ENCODE measurements around the gene GTF2F2. TPM values are rescaled to one million over a fixed set of nuclear protein-coding genes. Genes with fewer than 3 reads are reported as not detected.

Gene GTF2F2
- total RNA-seq, 1 experiment from 2014 or later: 40.1 TPM

DNA sequence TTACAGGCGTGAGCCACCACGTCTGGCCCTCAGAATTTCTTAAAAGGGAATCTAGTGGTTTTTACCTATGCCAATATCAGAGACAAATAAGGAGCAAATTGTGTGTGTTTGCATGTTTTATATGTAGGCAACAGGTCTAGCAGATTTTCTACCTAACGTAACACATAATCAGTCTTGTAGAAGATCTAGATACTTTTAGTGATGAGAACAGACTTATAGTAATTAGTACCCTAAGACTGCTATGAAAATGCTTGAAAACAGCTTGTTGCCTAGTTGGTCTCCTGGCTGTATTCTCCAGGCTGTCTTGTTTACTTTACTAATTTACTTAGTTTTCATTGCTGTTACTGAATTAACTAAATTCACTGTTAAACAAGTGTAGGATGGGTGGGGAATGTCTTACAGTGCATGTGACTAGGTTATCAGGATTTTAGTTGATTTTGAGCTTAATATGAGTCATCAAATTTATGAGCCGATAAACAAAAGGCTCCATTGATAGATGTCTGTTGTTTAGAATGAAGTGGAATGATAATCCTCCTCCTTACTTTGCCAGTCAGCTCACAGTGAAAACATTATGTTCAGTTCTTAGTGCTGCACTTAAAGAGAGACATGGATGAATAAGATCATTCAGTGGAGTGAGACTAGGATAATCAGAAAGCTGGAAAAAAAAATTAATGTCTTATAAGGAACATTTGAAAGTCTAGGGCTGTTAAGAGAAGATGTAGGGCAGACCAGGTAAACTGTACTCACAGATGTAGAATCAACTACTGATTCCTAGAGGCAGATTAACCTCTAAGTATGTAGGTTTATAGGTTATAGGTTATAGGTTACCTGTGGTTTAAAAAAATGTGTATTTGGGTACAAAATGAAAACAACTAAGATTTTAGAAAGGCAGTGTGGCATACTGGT is 22.4 kb downstream of the GTF2F2 start:
- ChIA-PET RAD21 (ENCODE audit: low non-redundant PET in 1 of 2, low total read pairs in 2 of 2, uncharacterized antibody in 2 of 2, unreplicated experiment in 2 of 2) (interaction anchor here (0.9 kb wide), 2 partner anchors 26 to 139 kb away, joined by 3 read pairs; no protein-coding TSS in a partner anchor), CTCF (interaction anchor here (0.9 kb wide), 2 partner anchors 19 to 139 kb away, joined by 3 to 4 read pairs; no protein-coding TSS in a partner anchor), POLR2A (interaction anchor here (0.9 to 1.6 kb wide), 3 partner anchors 10 to 23 kb away, joined by 3 to 6 read pairs (median 3); partner anchors contain the start of gene GTF2F2)
- Histone ChIP-seq H3K9me2 (ENCODE audit: insufficient read depth) (no peaks in the 10 kb centered on the region), H3K27ac (ENCODE audit: low read depth, low read length) (peak overlapping the region; percentile 86), H2AFZ (ENCODE audit: low read depth, low read length, poor library complexity, severe bottlenecking) (no peak overlapping the region), H3K9ac (ENCODE audit: low read length) (peak overlapping the region; percentile 52), H3K4me1 (ENCODE audit: control insufficient read depth in 1 of 2, insufficient read depth in 2 of 2, low read length in 2 of 2) (peaks cover 39 to 46% of the 10 kb centered on the region in 2 experiments), H4K20me1 (ENCODE audit: insufficient read depth) (no peaks in the 10 kb centered on the region), H3K4me3 (replicated peaks in 1 of 2; ENCODE audit: low read depth in 1 of 2, low read length in 2 of 2) (peak overlapping the region in 1 of 2 experiments; percentile 24; a peak in 3 of 4 replicates), H3K36me3 (ENCODE audit: control insufficient read depth in 1 of 2, insufficient read depth in 2 of 2, low read length in 2 of 2) (peaks cover 2 to 6% of the 10 kb centered on the region in 2 experiments; a peak in 2 of 4 replicates), H3K9me3 (ENCODE audit: control insufficient read depth in 1 of 2, insufficient read depth in 1 of 2, low read depth in 1 of 2, low read length in 2 of 2) (no peaks in the 10 kb centered on the region), H3K4me2 (ENCODE audit: low read length) (peak overlapping the region; percentile 58), H3K27me3 (ENCODE audit: insufficient read depth, low read length) (no peaks in the 10 kb centered on the region), H3K79me2 (ENCODE audit: insufficient read depth, low read length) (peaks cover 97% of the 10 kb centered on the region)
- peak; percentile 83 for ATAC-seq
- TSS peak; percentile 31 for BruUV-seq (replicated peaks)
- peak; percentile 83 for DNase-seq (ENCODE audit: low read depth, low spot score)
- intact Hi-C loops (cut with micrococcal nuclease): no loop called here
- TF ChIP-seq YY1 (IDR thresholded peaks at IDR 0.05; ENCODE audit: extremely low read depth, insufficient replicate concordance, low read depth, low read length) (no peak), POLR2AphosphoS5 (IDR thresholded peaks at IDR 0.05; ENCODE audit: low read depth, low read length) (no peak), ELF1 (IDR thresholded peaks at IDR 0.05; ENCODE audit: borderline replicate concordance, low read depth) (no peak), CEBPB (IDR thresholded peaks at IDR 0.05; ENCODE audit: low read depth) (no peak), CBX3 (IDR thresholded peaks at IDR 0.05; ENCODE audit: low read depth) (peak; percentile 82; the same call in 1 of the 2 replicates), ATF3 (IDR thresholded peaks at IDR 0.05) (no peak), REST (IDR thresholded peaks at IDR 0.05; ENCODE audit: low read depth) (no peak), RAD21 (IDR thresholded peaks at IDR 0.05; ENCODE audit: low read depth) (no peak; the same call in 1 of the 2 replicates), EZH2phosphoT487 (IDR thresholded peaks at IDR 0.05; ENCODE audit: borderline replicate concordance) (no peak), TCF7L2 (IDR thresholded peaks at IDR 0.05; ENCODE audit: borderline replicate concordance, extremely low read depth, insufficient read depth, insufficient read length) (no peak), SP1 (IDR thresholded peaks at IDR 0.05; ENCODE audit: low read depth) (peak; percentile 79), ZNF274 (IDR thresholded peaks at IDR 0.05; ENCODE audit: low read depth, low read length) (no peak), SIN3A (IDR thresholded peaks at IDR 0.05; ENCODE audit: low read depth) (peak; percentile 46; the same call in 1 of the 2 replicates), EZH2 (IDR thresholded peaks at IDR 0.05) (no peak)
- TF ChIP-seq, protein P1, sequence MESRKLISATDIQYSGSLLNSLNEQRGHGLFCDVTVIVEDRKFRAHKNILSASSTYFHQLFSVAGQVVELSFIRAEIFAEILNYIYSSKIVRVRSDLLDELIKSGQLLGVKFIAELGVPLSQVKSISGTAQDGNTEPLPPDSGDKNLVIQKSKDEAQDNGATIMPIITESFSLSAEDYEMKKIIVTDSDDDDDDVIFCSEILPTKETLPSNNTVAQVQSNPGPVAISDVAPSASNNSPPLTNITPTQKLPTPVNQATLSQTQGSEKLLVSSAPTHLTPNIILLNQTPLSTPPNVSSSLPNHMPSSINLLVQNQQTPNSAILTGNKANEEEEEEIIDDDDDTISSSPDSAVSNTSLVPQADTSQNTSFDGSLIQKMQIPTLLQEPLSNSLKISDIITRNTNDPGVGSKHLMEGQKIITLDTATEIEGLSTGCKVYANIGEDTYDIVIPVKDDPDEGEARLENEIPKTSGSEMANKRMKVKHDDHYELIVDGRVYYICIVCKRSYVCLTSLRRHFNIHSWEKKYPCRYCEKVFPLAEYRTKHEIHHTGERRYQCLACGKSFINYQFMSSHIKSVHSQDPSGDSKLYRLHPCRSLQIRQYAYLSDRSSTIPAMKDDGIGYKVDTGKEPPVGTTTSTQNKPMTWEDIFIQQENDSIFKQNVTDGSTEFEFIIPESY (IDR thresholded peaks at IDR 0.05; ENCODE audit: extremely low read depth, insufficient replicate concordance, low read length): no peak
- TF ChIP-seq, protein P2, sequence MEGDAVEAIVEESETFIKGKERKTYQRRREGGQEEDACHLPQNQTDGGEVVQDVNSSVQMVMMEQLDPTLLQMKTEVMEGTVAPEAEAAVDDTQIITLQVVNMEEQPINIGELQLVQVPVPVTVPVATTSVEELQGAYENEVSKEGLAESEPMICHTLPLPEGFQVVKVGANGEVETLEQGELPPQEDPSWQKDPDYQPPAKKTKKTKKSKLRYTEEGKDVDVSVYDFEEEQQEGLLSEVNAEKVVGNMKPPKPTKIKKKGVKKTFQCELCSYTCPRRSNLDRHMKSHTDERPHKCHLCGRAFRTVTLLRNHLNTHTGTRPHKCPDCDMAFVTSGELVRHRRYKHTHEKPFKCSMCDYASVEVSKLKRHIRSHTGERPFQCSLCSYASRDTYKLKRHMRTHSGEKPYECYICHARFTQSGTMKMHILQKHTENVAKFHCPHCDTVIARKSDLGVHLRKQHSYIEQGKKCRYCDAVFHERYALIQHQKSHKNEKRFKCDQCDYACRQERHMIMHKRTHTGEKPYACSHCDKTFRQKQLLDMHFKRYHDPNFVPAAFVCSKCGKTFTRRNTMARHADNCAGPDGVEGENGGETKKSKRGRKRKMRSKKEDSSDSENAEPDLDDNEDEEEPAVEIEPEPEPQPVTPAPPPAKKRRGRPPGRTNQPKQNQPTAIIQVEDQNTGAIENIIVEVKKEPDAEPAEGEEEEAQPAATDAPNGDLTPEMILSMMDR (IDR thresholded peaks at IDR 0.05 in 2 of 3, conservative IDR thresholded peaks at IDR 0.05 in 1 of 3; ENCODE audit: borderline replicate concordance in 1 of 3, insufficient read depth in 1 of 3, low read depth in 2 of 3, low read length in 2 of 3): no peak

Data from HCT116 (cell line).